ENCODE results near the gene EEFSEC. TPM values are rescaled to one million over a fixed set of nuclear protein-coding genes. Genes with fewer than 3 reads are reported as not detected.
A peak's percentile ranks its signal among the peaks of the same experiment; 100 is the strongest.

EEFSEC gene
- total RNA-seq, 1 donor from 2014 or later, result 0.92 TPM

DNA sequence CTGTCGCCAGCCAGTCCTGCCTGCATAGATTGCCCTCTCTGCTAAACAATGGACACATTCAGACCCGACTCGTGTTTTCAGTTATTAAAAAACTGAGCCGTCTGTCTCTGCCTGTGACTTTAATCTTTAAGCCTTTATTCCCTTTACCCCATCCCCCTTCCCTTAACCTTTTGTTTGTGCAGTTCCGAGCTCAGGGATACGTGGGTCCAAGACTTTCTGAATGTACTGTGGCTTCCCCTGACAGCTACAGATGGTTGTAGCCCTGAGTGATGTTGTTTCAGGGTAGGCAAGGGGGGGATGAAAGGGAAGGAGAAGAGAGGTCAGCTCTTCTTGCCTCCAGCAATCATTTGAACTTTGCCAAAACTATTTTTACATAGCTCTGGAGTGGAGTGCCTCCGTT lies 44.6 kb downstream of the EEFSEC start:
- Histone ChIP-seq H3K36me3 (no peaks in the 10 kb centered on the region), H3K9me3 (ENCODE audit: low read depth) (no peaks in the 10 kb centered on the region), H3K79me2 (ENCODE audit: low read depth) (no peaks in the 10 kb centered on the region), H4K20me1 (ENCODE audit: low read depth) (no peaks in the 10 kb centered on the region), H3K9ac (no peak overlapping the region), H3K4me1 (peaks cover 37% of the 10 kb centered on the region), H3K27me3 (no peaks in the 10 kb centered on the region), H3K4me3 (no peak overlapping the region), H3K27ac (no peak overlapping the region), H3K4me2 (no peak overlapping the region), H3F3A (ENCODE audit: low read depth) (peaks cover 16% of the 10 kb centered on the region), H2AFZ (replicated peaks) (no peak overlapping the region)
- no peaks in the 10 kb centered on the region for H3K27me3 Mint-ChIP-seq (ENCODE audit: insufficient read depth, low read depth)
- H3K36me3 Mint-ChIP-seq, result peaks cover 3% of the 10 kb centered on the region
- peaks cover 42% of the 10 kb centered on the region for H3K4me1 Mint-ChIP-seq
- H3K9me3 Mint-ChIP-seq, result no peaks in the 10 kb centered on the region
- no peak overlapping the region for H3K4me3 Mint-ChIP-seq
- TF ChIP-seq, protein P1, sequence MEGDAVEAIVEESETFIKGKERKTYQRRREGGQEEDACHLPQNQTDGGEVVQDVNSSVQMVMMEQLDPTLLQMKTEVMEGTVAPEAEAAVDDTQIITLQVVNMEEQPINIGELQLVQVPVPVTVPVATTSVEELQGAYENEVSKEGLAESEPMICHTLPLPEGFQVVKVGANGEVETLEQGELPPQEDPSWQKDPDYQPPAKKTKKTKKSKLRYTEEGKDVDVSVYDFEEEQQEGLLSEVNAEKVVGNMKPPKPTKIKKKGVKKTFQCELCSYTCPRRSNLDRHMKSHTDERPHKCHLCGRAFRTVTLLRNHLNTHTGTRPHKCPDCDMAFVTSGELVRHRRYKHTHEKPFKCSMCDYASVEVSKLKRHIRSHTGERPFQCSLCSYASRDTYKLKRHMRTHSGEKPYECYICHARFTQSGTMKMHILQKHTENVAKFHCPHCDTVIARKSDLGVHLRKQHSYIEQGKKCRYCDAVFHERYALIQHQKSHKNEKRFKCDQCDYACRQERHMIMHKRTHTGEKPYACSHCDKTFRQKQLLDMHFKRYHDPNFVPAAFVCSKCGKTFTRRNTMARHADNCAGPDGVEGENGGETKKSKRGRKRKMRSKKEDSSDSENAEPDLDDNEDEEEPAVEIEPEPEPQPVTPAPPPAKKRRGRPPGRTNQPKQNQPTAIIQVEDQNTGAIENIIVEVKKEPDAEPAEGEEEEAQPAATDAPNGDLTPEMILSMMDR (IDR thresholded peaks at IDR 0.05), result no peak
- TF ChIP-seq EZH2 (IDR thresholded peaks at IDR 0.05), result no peak
- peak overlapping the region; percentile 15 for H3K27ac Mint-ChIP-seq
- DNase-seq (ENCODE audit: low spot score), result no peak

DNA sequence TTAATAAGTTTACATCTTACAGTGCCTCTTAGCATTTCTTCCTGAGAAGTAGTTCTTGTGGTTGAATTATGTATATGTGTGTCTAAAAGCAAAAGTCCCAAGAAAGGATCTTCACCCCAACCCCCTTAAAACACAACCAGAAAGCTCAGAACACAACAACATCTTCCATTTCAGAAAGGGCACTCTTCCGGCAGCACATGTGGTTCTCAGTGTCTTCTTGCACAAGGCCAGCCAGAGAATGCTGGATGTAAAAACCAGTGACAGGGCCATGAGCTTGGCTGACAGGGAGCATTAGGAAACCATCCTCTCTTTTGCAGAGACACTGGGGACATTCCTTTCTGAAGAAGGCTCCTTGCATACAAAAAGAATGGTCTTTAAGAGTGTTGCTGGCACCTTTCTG lies 45.0 kb downstream of the EEFSEC start:
- Histone ChIP-seq H3K9ac (no peak overlapping the region), H3K36me3 (no peaks in the 10 kb centered on the region), H4K20me1 (ENCODE audit: low read depth) (no peaks in the 10 kb centered on the region), H3K79me2 (ENCODE audit: low read depth) (no peaks in the 10 kb centered on the region), H3K4me2 (no peak overlapping the region), H2AFZ (replicated peaks) (no peak overlapping the region), H3K4me1 (peaks cover 32% of the 10 kb centered on the region), H3F3A (ENCODE audit: low read depth) (peaks cover 16% of the 10 kb centered on the region), H3K27ac (no peak overlapping the region), H3K4me3 (no peak overlapping the region), H3K27me3 (no peaks in the 10 kb centered on the region), H3K9me3 (ENCODE audit: low read depth) (no peaks in the 10 kb centered on the region)
- DNase-seq (ENCODE audit: low spot score), result no peak
- TF ChIP-seq, protein P1 (IDR thresholded peaks at IDR 0.05), result no peak
- TF ChIP-seq EZH2phosphoT487 (IDR thresholded peaks at IDR 0.05) (no peak), EZH2 (IDR thresholded peaks at IDR 0.05) (no peak)
- H3K9me3 Mint-ChIP-seq, result no peaks in the 10 kb centered on the region
- H3K27me3 Mint-ChIP-seq (ENCODE audit: insufficient read depth, low read depth), result no peaks in the 10 kb centered on the region
- H3K4me1 Mint-ChIP-seq, result peaks cover 38% of the 10 kb centered on the region
- H3K36me3 Mint-ChIP-seq, result peaks cover 3% of the 10 kb centered on the region
- no peak overlapping the region for H3K4me3 Mint-ChIP-seq
- peak overlapping the region; percentile 11 for H3K27ac Mint-ChIP-seq

DNA sequence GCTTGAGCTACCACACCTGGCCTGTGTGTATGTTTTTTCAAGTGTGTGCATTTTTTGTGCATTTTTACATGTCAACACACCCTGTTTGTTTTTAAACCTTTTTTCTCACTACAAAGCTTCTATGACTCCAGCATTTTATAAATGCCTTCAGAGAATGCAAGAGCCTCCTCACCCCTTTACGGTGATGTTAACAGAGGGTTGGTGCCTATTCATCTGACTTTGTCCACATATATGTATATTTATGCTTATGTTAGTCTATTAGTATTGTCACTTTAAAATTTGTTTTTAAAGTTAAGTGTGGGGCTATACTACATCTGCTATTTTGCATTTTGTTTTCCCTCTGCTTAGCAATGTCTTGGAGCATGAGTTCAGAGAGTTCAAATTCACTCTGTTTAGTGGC lies 45.8 kb downstream of the EEFSEC start:
- no peak overlapping the region for H3K4me2 ChIP-seq
- peaks cover 26% of the 10 kb centered on the region for H3K4me1 ChIP-seq

DNA sequence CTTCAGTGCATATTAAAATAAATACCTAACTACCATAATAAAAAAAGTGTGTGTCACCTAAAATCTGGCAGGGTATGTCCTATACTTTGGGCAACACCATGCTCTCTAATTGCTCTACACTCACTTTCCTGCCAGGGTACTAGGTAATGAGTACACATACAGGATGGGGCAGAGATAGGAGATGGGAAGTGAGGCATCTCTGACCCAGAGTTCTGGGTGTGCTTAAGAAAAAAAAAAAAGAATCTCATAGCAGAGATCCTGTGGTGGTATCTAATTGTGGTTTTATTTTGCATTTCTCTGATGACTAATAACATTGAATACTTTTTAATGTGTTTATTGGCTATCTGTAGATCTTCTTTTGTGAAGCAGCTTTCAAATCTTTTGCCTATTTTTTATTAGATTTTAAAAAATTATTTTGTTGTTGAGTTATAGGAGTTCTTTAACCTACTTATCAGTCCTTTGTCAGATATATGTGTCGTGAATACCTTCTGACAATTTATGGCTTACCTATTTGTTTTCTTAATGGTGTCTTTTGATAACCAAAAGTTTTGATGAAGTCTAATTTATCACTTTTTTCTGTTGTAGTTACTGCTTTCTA lies 48.0 kb downstream of the EEFSEC start:
- no peak overlapping the region for H3K27ac Mint-ChIP-seq
- H2AFZ ChIP-seq (replicated peaks), result no peak overlapping the region
- no peaks in the 10 kb centered on the region for H3K9me3 ChIP-seq (ENCODE audit: low read depth)
- H3K4me1 ChIP-seq, result peaks cover 14% of the 10 kb centered on the region
- H3K9ac ChIP-seq, result no peak overlapping the region
- H3K9me3 Mint-ChIP-seq, result no peaks in the 10 kb centered on the region
- peaks cover 3% of the 10 kb centered on the region for H3K36me3 Mint-ChIP-seq
- H3K4me2 ChIP-seq, result no peak overlapping the region
- no peak for DNase-seq (ENCODE audit: low spot score)
- H3K4me1 Mint-ChIP-seq, result peaks cover 23% of the 10 kb centered on the region
- no peaks in the 10 kb centered on the region for H3K36me3 ChIP-seq
- H4K20me1 ChIP-seq (ENCODE audit: low read depth), result no peaks in the 10 kb centered on the region
- H3K27me3 Mint-ChIP-seq (ENCODE audit: insufficient read depth, low read depth), result no peaks in the 10 kb centered on the region
- TF ChIP-seq, protein P1 (IDR thresholded peaks at IDR 0.05), result no peak
- TF ChIP-seq EZH2phosphoT487 (IDR thresholded peaks at IDR 0.05), result no peak
- no peak for TF ChIP-seq EZH2 (IDR thresholded peaks at IDR 0.05)
- H3K27ac ChIP-seq, result no peak overlapping the region
- H3K79me2 ChIP-seq (ENCODE audit: low read depth), result no peaks in the 10 kb centered on the region
- no peaks in the 10 kb centered on the region for H3K27me3 ChIP-seq
- H3K4me3 Mint-ChIP-seq, result no peak overlapping the region
- H3F3A ChIP-seq (ENCODE audit: low read depth), result peaks cover 4% of the 10 kb centered on the region
- no peak overlapping the region for H3K4me3 ChIP-seq

More for the DNA sequence above, 45.8 kb downstream of the EEFSEC start:
- Histone ChIP-seq H3F3A (ENCODE audit: low read depth) (peaks cover 16% of the 10 kb centered on the region), H3K36me3 (no peaks in the 10 kb centered on the region), H4K20me1 (ENCODE audit: low read depth) (no peaks in the 10 kb centered on the region), H3K4me3 (no peak overlapping the region), H3K9me3 (ENCODE audit: low read depth) (no peaks in the 10 kb centered on the region), H3K27me3 (no peaks in the 10 kb centered on the region), H3K79me2 (ENCODE audit: low read depth) (no peaks in the 10 kb centered on the region), H3K27ac (no peak overlapping the region), H3K9ac (no peak overlapping the region), H2AFZ (replicated peaks) (no peak overlapping the region)
- Mint-ChIP-seq H3K27me3 (ENCODE audit: insufficient read depth, low read depth) (no peaks in the 10 kb centered on the region), H3K4me3 (no peak overlapping the region), H3K36me3 (peaks cover 3% of the 10 kb centered on the region), H3K9me3 (no peaks in the 10 kb centered on the region), H3K27ac (no peak overlapping the region), H3K4me1 (peaks cover 38% of the 10 kb centered on the region)
- TF ChIP-seq EZH2phosphoT487 (IDR thresholded peaks at IDR 0.05), result no peak
- no peak for TF ChIP-seq EZH2 (IDR thresholded peaks at IDR 0.05)
- no peak for DNase-seq (ENCODE audit: low spot score)
